Myocyte (in vitro differentiated cells): Measurements from ENCODE around the gene PRR36. TPM values are rescaled to one million over a fixed set of nuclear protein-coding genes. Genes with fewer than 3 reads are reported as not detected.
"Not testable (repeated sequence)": the region's sequence is repeated elsewhere in the genome, so short reads cannot be mapped to it uniquely, and the experiment has no call there.

Source experiments
- DNase-seq: peaks from one replicate; pipeline ENCODE4 v3.0.0-alpha.2; 2012; ENCODE audit warnings: low read depth
- total RNA-seq: library from RNA; depleted of rRNA; stranded (reverse); fragments of >200 nt; gene quantifications from 2 replicates; pipeline ENCODE4 v1.2.3, GENCODE V29; 2014

PRR36 gene
- total RNA-seq, 1 donor from 2014 or later = not detected

- no peak for DNase-seq
These were observed 13.2 kb downstream of the PRR36 start for GRCh38 chr19:7860714-7861618.

GRCh38 chr19:7859831-7860713, 14.1 kb downstream of the PRR36 start:
- DNase-seq = no peak

- not testable (repeated sequence) for DNase-seq
These were observed 15.1 kb downstream of the PRR36 start for GRCh38 chr19:7859087-7859486.

GRCh38 chr19:7858109-7858770, 15.9 kb downstream of the PRR36 start:
- no peak for DNase-seq

GRCh38 chr19:7857727-7858108, 16.5 kb downstream of the PRR36 start:
- no peak for DNase-seq

GRCh38 chr19:7856679-7857663, 17.2 kb downstream of the PRR36 start:
- no peak for DNase-seq

- no peak for DNase-seq
These were observed 18.0 kb downstream of the PRR36 start for GRCh38 chr19:7856109-7856591.

- no peak for DNase-seq
These were observed 18.6 kb downstream of the PRR36 start for GRCh38 chr19:7855426-7856108.

- no peak for DNase-seq
These were observed 20.4 kb downstream of the PRR36 start for GRCh38 chr19:7853770-7854128.

GRCh38 chr19:7852851-7853769, 21.1 kb downstream of the PRR36 start:
- peak; percentile 45 for DNase-seq

- DNase-seq = no peak
These were observed 22.3 kb downstream of the PRR36 start for GRCh38 chr19:7851623-7852500.

GRCh38 chr19:7850945-7851622, 23.1 kb downstream of the PRR36 start:
- no peak for DNase-seq

- DNase-seq = peak; percentile 60
These were observed 24.0 kb downstream of the PRR36 start for GRCh38 chr19:7850000-7850813.

- DNase-seq = no peak
These were observed 24.6 kb downstream of the PRR36 start for GRCh38 chr19:7849631-7849999.

- DNase-seq = no peak
These were observed 25.3 kb downstream of the PRR36 start for GRCh38 chr19:7848779-7849457.

GRCh38 chr19:7847664-7848063, 26.5 kb downstream of the PRR36 start:
- no peak for DNase-seq
